SK-N-SH (cell line): ENCODE data around the gene SPOCK1. TPM values are rescaled to one million over a fixed set of nuclear protein-coding genes. Genes with fewer than 3 reads are reported as not detected.
A peak's percentile ranks its signal among the peaks of the same experiment; 100 is the strongest.

Source experiments
- CTCF ChIA-PET: fragments of 300-600, 350-600 bp; formaldehyde crosslinking; extraction: SDS; loops from one replicate; lab custom pipeline; 2021; lab: Yijun Ruan, JAX
- POLR2A ChIA-PET: fragments of 350-600 bp; sonication (Branson Sonifier 250); formaldehyde crosslinking; extraction: SDS; loops from one replicate; lab custom pipeline; 2020; ENCODE audit warnings: antibody characterized with exemption, inconsistent platforms; lab: Yijun Ruan, JAX
- DNase-seq: peaks from one replicate; pipeline ENCODE4 v3.0.0; 2012
- H2AFZ ChIP-seq: fragments of 200-600 bp; sonication (generic); 2 replicates; pipeline ENCODE4 v1.8.1; 2016; ENCODE audit warnings: antibody characterized with exemption, mild to moderate bottlenecking, low read depth
- H3F3A ChIP-seq: fragments of 200-600 bp; sonication (generic); replicated peaks from 2 replicates; pipeline ENCODE3; 2016; ENCODE audit warnings: antibody characterized with exemption, mild to moderate bottlenecking; ENCODE audit not compliant: insufficient read depth
- H3K27ac ChIP-seq, 2 experiments: fragments of 200-500 bp in 1 of 2; fragments of 200-600 bp in 1 of 2; sonication (Bioruptor generic) in 1 of 2; sonication (generic), shearing (Covaris generic) in 1 of 2; 2 replicates each; pipeline versions ENCODE4 v1.5.1 to v1.6.1; 2014 to 2016; ENCODE audit warnings: low read depth in 2 of 2, inconsistent platforms in 1 of 2, low read length in 1 of 2, mild to moderate bottlenecking in 1 of 2, mixed read lengths in 1 of 2
- H3K27me3 ChIP-seq: fragments of 200-600 bp; sonication (generic), shearing (Covaris generic); 2 replicates; pipeline ENCODE4 v1.6.1; 2016; ENCODE audit warnings: mixed run types; ENCODE audit not compliant: insufficient read depth
- H3K36me3 ChIP-seq, 2 experiments: fragments of 200-500 bp in 1 of 2; fragments of 200-600 bp in 1 of 2; sonication (Bioruptor generic) in 1 of 2; sonication (generic) in 1 of 2; replicated peaks in 1 of 2; 2 replicates each; pipeline versions ENCODE3 to v1.5.1; 2014 to 2016; ENCODE audit warnings: low read length in 1 of 2, mild to moderate bottlenecking in 1 of 2; ENCODE audit not compliant: insufficient read depth in 2 of 2, control insufficient read depth in 1 of 2
- H3K4me1 ChIP-seq, 2 experiments: fragments of 200-500 bp in 1 of 2; fragments of 200-600 bp in 1 of 2; sonication (Bioruptor generic) in 1 of 2; sonication (generic), shearing (Covaris generic) in 1 of 2; 2 replicates each; pipeline versions ENCODE4 v1.5.1 to v1.6.1; 2014 to 2016; ENCODE audit warnings: low read depth in 1 of 2, low read length in 1 of 2, mixed run types in 1 of 2; ENCODE audit not compliant: insufficient read depth in 2 of 2, control insufficient read depth in 1 of 2
- H3K4me2 ChIP-seq: fragments of 200-600 bp; sonication (generic), shearing (Covaris generic); 2 replicates; pipeline ENCODE4 v1.6.1; 2017; ENCODE audit warnings: mixed run types
- H3K4me3 ChIP-seq, 2 experiments: fragments of 200-500 bp in 1 of 2; fragments of 200-600 bp in 1 of 2; sonication (Bioruptor generic) in 1 of 2; sonication (generic), shearing (Covaris generic) in 1 of 2; 2 replicates each; pipeline versions ENCODE4 v1.5.1 to v1.8.1; 2014 to 2016; ENCODE audit warnings: low read depth in 2 of 2, inconsistent platforms in 1 of 2, low read length in 1 of 2, mild to moderate bottlenecking in 1 of 2, mixed read lengths in 1 of 2, moderate library complexity in 1 of 2
- H3K79me2 ChIP-seq: fragments of 200-600 bp; sonication (generic); 2 replicates; pipeline ENCODE4 v1.8.1; 2017; ENCODE audit warnings: mild to moderate bottlenecking; ENCODE audit not compliant: insufficient read depth
- H3K9ac ChIP-seq: fragments of 200-600 bp; sonication (generic); 2 replicates; pipeline ENCODE4 v1.6.1; 2017; ENCODE audit warnings: mixed run types
- H3K9me2 ChIP-seq: fragments of 200-600 bp; sonication (generic); 2 replicates; pipeline ENCODE4 v1.6.1; 2017; ENCODE audit warnings: mixed run types
- H3K9me3 ChIP-seq: fragments of 200-600 bp; sonication (generic); 2 replicates; pipeline ENCODE4 v1.6.1; 2017; ENCODE audit warnings: mixed run types, mild to moderate bottlenecking, moderate library complexity
- H4K20me1 ChIP-seq: fragments of 200-600 bp; sonication (generic); 2 replicates; pipeline ENCODE4 v1.6.1; 2017; ENCODE audit warnings: mild to moderate bottlenecking, mixed run types; ENCODE audit not compliant: insufficient read depth
- CHD2 ChIP-seq: fragments of 150-350 bp; IDR thresholded peaks from 2 replicates; pipeline ENCODE4 v1.6.1; 2018; ENCODE audit warnings: low read length; ENCODE audit not compliant: partially characterized antibody
- ELF1 ChIP-seq: IDR thresholded peaks from 2 replicates; pipeline ENCODE4 v1.4.0; 2012
- EP300 ChIP-seq, 2 experiments: IDR thresholded peaks; 2 replicates each; pipeline versions ENCODE4 v1.4.0 to v1.6.1; 2012; ENCODE audit warnings: borderline replicate concordance in 1 of 2, low read depth in 1 of 2, low read length in 1 of 2
- EZH2phosphoT487 ChIP-seq: fragments of 200-600 bp; sonication (generic); IDR thresholded peaks from 2 replicates; pipeline ENCODE4 v1.6.1; 2017; ENCODE audit warnings: low read depth, mixed run types, mild to moderate bottlenecking, antibody characterized with exemption, moderate library complexity, borderline replicate concordance
- FOSL2 ChIP-seq: IDR thresholded peaks from 2 replicates; pipeline ENCODE4 v1.4.0; 2012; ENCODE audit warnings: low read depth, mild to moderate bottlenecking, moderate library complexity, borderline replicate concordance
- FOXJ3 ChIP-seq: sonication (generic); formaldehyde crosslinking; IDR thresholded peaks from 2 replicates; pipeline ENCODE4 v1.5.1; 2020; ENCODE audit warnings: mild to moderate bottlenecking, missing genetic modification reagents
- FOXM1 ChIP-seq: IDR thresholded peaks from 2 replicates; pipeline ENCODE4 v1.4.0; 2012; ENCODE audit warnings: low read depth, mild to moderate bottlenecking
- GABPA ChIP-seq: IDR thresholded peaks from 2 replicates; pipeline ENCODE4 v1.4.0; 2012; ENCODE audit warnings: low read depth, mild to moderate bottlenecking
- GATA2 ChIP-seq: sonication (generic); formaldehyde crosslinking; IDR thresholded peaks from 2 replicates; pipeline ENCODE4 v1.5.0; 2020; ENCODE audit warnings: mild to moderate bottlenecking, missing genetic modification reagents
- JUND ChIP-seq: IDR thresholded peaks from 2 replicates; pipeline ENCODE4 v1.4.0; 2012
- MXI1 ChIP-seq: IDR thresholded peaks from 2 replicates; pipeline ENCODE4 v1.6.1; 2012; ENCODE audit warnings: mild to moderate bottlenecking, low read depth, low read length, improper control_type of control experiment
- NFIC ChIP-seq: IDR thresholded peaks from 2 replicates; pipeline ENCODE4 v1.4.0; 2012; ENCODE audit warnings: borderline replicate concordance
- NRF1 ChIP-seq: IDR thresholded peaks from 2 replicates; pipeline ENCODE4 v1.6.1; 2012; ENCODE audit warnings: low read depth, mild to moderate bottlenecking, low read length
- POLR2AphosphoS5 ChIP-seq: IDR thresholded peaks from 2 replicates; pipeline ENCODE4 v1.6.1; 2012; ENCODE audit warnings: low read depth, low read length
- RAD21 ChIP-seq: IDR thresholded peaks from 2 replicates; pipeline ENCODE4 v1.6.1; 2012; ENCODE audit warnings: mild to moderate bottlenecking, low read length
- RCOR1 ChIP-seq: fragments of 150-350 bp; IDR thresholded peaks from 2 replicates; pipeline ENCODE4 v1.6.1; 2017; ENCODE audit warnings: antibody characterized with exemption, low read length
- RFX5 ChIP-seq: IDR thresholded peaks from 2 replicates; pipeline ENCODE4 v1.6.1; 2012; ENCODE audit warnings: mild to moderate bottlenecking, improper control_type of control experiment, low read length
- SMC3 ChIP-seq: IDR thresholded peaks from 2 replicates; pipeline ENCODE4 v1.6.1; 2012; ENCODE audit warnings: low read depth, low read length, improper control_type of control experiment
- TEAD4 ChIP-seq: IDR thresholded peaks from 2 replicates; pipeline ENCODE4 v1.4.0; 2012; ENCODE audit warnings: mild to moderate bottlenecking, borderline replicate concordance; ENCODE audit not compliant: insufficient read depth
- WGBS: methylation state at CpG from one replicate; pipeline ENCODE4 v1.1.6; 2017; ENCODE audit warnings: low lambda C conversion rate; 5-methylcytosine and 5-hydroxymethylcytosine counted together
- polyA plus RNA-seq, 3 experiments: library from polyadenylated mRNA; depleted of rRNA; stranded (reverse); fragments of >200 nt; gene quantifications; 2 replicates each; pipeline ENCODE4 v1.2.3, GENCODE V29; 2012
- TF ChIP-seq, protein P1 (sequence below): fragments of 150-350 bp; IDR thresholded peaks from 2 replicates; pipeline ENCODE4 v1.6.1; 2017; ENCODE audit warnings: antibody characterized with exemption, low read length, low read depth, borderline replicate concordance
- TF ChIP-seq, protein P2 (sequence below): fragments of 200-600 bp; sonication (generic); IDR thresholded peaks from 2 replicates; pipeline ENCODE4 v1.6.1; 2017; ENCODE audit warnings: antibody characterized with exemption, mild to moderate bottlenecking, moderate library complexity
- TF ChIP-seq, protein P3 (sequence below): IDR thresholded peaks from 2 replicates; pipeline ENCODE4; 2012
- TF ChIP-seq, protein P4 (sequence below): IDR thresholded peaks from 2 replicates; pipeline ENCODE4 v1.4.0; 2012; ENCODE audit warnings: low read depth, borderline replicate concordance

SPOCK1 gene
- polyA plus RNA-seq, 1 of the 3 experiments (the other 2 are of a cell fraction) = 11.3 TPM

DNA sequence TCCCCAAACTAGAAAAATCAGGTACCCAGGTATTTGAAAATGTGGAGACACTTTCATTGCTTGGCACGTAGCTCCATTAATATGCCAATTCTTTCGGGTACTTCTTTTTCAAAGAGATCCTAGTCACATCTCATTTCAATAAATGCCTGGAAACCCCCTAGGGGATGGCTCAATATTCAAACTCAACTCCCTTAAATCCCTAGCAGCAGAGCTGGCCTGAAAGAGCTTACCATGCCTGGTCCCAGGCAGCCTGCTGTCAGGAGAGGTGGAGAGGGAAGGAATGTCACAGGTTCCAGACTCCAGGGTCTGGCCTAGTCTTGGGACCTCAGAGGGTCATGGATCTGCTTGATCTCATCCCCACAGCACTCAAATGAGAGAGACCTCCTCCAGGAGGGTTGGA, 187.1 kb downstream of the SPOCK1 start:
- H3K36me3 ChIP-seq = no peaks in the 10 kb centered on the region
- TF ChIP-seq, protein P1, sequence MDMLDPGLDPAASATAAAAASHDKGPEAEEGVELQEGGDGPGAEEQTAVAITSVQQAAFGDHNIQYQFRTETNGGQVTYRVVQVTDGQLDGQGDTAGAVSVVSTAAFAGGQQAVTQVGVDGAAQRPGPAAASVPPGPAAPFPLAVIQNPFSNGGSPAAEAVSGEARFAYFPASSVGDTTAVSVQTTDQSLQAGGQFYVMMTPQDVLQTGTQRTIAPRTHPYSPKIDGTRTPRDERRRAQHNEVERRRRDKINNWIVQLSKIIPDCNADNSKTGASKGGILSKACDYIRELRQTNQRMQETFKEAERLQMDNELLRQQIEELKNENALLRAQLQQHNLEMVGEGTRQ = no peak
- no peak for TF ChIP-seq GABPA
- ChIA-PET CTCF (interaction anchor here (3.4 kb wide), 1 partner anchor 9 kb away, joined by 34 read pairs; no protein-coding TSS in a partner anchor), POLR2A (interaction anchor here (0.6 kb wide), 1 partner anchor 1908 kb away, joined by 3 read pairs; no protein-coding TSS in a partner anchor)
- H3K27me3 ChIP-seq = no peaks in the 10 kb centered on the region
- H3K9me3 ChIP-seq = no peaks in the 10 kb centered on the region
- no peak overlapping the region for H3K4me3 ChIP-seq
- no peak overlapping the region for H3K9ac ChIP-seq
- H4K20me1 ChIP-seq = no peaks in the 10 kb centered on the region
- no peak overlapping the region for H3K4me2 ChIP-seq
- no peak overlapping the region for H2AFZ ChIP-seq
- H3K27ac ChIP-seq = 0 out of 4 replicates have a peak overlapping the region, but pooled peaks of 1 of the 2 experiments have one; percentile 78
- peaks cover 14% of the 10 kb centered on the region for H3F3A ChIP-seq
- WGBS = 97% methylated on average over 2 of the region's 2 CpGs
- no peaks in the 10 kb centered on the region for H3K9me2 ChIP-seq
- H3K4me1 ChIP-seq = peaks cover 12 to 32% of the 10 kb centered on the region in 2 experiments; a peak in 3 of 4 replicates
- H3K79me2 ChIP-seq = peaks cover 17% of the 10 kb centered on the region
- no peak for DNase-seq

DNA sequence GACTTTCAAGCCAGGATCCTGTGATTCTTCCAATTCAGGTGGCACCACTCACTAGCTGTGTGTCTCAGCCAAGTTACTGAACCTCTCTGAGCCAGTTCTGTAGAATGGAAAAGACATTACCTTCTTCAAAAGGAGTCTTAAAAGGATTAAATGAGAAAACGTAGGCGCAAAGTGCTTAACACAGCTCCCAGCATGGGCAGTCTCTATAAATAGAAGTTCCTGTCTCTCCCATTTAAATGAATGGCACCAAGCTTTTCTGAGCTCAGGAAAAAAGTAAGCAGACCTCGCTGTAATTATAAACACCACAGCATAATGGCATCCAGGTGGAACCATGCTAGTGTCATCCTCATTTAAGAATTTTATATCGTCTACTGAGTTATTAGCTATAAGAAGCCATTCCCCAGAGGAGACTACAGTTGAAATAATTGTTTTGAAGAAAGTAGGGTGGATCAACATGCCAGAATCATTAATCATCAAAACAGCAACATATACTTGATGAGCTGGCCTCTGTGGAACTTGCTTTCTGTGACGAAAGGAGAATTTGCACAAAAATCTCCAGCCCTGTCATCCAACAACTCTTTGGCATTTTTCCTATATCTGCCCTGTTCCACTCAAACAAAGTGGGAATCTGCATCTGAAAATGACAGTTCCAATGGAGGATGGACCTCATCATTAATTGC, 188.9 kb downstream of the SPOCK1 start:
- Histone ChIP-seq H3F3A (peaks cover 14% of the 10 kb centered on the region), H3K4me2 (peak overlapping the region; percentile 59), H3K27me3 (no peaks in the 10 kb centered on the region), H3K9me2 (no peaks in the 10 kb centered on the region), H3K27ac (peak overlapping the region in 1 of 2 experiments; percentile 78; a peak in 2 of 4 replicates), H3K9me3 (no peaks in the 10 kb centered on the region), H3K4me1 (peaks cover 12 to 23% of the 10 kb centered on the region in 2 experiments), H3K36me3 (no peaks in the 10 kb centered on the region), H4K20me1 (no peaks in the 10 kb centered on the region), H3K79me2 (peaks cover 20% of the 10 kb centered on the region), H3K9ac (peak overlapping the region; percentile 37; the same call in 1 of the 2 replicates), H3K4me3 (no peak overlapping the region), H2AFZ (no peak overlapping the region)
- CTCF ChIA-PET = interaction anchor here (1.2 to 3.4 kb wide), 2 partner anchors 8 to 11 kb away, joined by 4 to 34 read pairs; no protein-coding TSS in a partner anchor
- POLR2A ChIA-PET = no interaction called here
- 42% methylated on average over 5 of the region's 5 CpGs for WGBS
- no peak for DNase-seq
- no peak for TF ChIP-seq EZH2phosphoT487
- TF ChIP-seq EP300 (IDR thresholded peaks at IDR 0.05; ENCODE audit: borderline replicate concordance in 1 of 2, low read depth in 1 of 2, low read length in 1 of 2) = peak in 1 of 2 experiments; percentile 56; a peak in 2 of 4 replicates
- TF ChIP-seq NFIC = peak; percentile 69
- no peak for TF ChIP-seq FOXJ3 (CRISPR knock-in tag)
- no peak for TF ChIP-seq RCOR1
- TF ChIP-seq GATA2 (CRISPR knock-in tag) = no peak
- TF ChIP-seq MXI1 = no peak
- TF ChIP-seq, protein P1 = no peak
- TF ChIP-seq RAD21 = no peak
- TF ChIP-seq FOXM1 = no peak
- TF ChIP-seq, protein P2, sequence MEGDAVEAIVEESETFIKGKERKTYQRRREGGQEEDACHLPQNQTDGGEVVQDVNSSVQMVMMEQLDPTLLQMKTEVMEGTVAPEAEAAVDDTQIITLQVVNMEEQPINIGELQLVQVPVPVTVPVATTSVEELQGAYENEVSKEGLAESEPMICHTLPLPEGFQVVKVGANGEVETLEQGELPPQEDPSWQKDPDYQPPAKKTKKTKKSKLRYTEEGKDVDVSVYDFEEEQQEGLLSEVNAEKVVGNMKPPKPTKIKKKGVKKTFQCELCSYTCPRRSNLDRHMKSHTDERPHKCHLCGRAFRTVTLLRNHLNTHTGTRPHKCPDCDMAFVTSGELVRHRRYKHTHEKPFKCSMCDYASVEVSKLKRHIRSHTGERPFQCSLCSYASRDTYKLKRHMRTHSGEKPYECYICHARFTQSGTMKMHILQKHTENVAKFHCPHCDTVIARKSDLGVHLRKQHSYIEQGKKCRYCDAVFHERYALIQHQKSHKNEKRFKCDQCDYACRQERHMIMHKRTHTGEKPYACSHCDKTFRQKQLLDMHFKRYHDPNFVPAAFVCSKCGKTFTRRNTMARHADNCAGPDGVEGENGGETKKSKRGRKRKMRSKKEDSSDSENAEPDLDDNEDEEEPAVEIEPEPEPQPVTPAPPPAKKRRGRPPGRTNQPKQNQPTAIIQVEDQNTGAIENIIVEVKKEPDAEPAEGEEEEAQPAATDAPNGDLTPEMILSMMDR = no peak
- TF ChIP-seq, protein P3, sequence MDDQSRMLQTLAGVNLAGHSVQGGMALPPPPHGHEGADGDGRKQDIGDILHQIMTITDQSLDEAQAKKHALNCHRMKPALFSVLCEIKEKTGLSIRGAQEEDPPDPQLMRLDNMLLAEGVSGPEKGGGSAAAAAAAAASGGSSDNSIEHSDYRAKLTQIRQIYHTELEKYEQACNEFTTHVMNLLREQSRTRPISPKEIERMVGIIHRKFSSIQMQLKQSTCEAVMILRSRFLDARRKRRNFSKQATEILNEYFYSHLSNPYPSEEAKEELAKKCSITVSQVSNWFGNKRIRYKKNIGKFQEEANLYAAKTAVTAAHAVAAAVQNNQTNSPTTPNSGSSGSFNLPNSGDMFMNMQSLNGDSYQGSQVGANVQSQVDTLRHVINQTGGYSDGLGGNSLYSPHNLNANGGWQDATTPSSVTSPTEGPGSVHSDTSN = peak; percentile 81
- TF ChIP-seq JUND = peak; percentile 82
- TF ChIP-seq TEAD4 = peak; percentile 74
- no peak for TF ChIP-seq SMC3
- peak; percentile 16; the same call in 1 of the 2 replicates for TF ChIP-seq POLR2AphosphoS5
- TF ChIP-seq FOSL2 = peak; percentile 86
- TF ChIP-seq, protein P4, sequence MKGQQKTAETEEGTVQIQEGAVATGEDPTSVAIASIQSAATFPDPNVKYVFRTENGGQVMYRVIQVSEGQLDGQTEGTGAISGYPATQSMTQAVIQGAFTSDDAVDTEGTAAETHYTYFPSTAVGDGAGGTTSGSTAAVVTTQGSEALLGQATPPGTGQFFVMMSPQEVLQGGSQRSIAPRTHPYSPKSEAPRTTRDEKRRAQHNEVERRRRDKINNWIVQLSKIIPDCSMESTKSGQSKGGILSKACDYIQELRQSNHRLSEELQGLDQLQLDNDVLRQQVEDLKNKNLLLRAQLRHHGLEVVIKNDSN = no peak
- no peak for TF ChIP-seq RFX5
- TF ChIP-seq ELF1 = no peak
- TF ChIP-seq NRF1 = no peak
- no peak for TF ChIP-seq CHD2
